HUDEP-2 (cell line): ENCODE data around the gene SLCO2B1.

Experiments used
- DNase-seq, 76 experiments: peaks; one replicate each; lab custom pipeline; 2025; ENCODE audit not compliant: unreplicated experiment in 76 of 76; lab: John Stamatoyannopoulos, UW

The SLCO2B1 gene

GRCh38 chr11:75190652-75191329, 39.9 kb downstream of the SLCO2B1 start:
- DNase-seq = no peak

GRCh38 chr11:75191330-75191717, 40.4 kb downstream of the SLCO2B1 start:
- no peak for DNase-seq

DNA sequence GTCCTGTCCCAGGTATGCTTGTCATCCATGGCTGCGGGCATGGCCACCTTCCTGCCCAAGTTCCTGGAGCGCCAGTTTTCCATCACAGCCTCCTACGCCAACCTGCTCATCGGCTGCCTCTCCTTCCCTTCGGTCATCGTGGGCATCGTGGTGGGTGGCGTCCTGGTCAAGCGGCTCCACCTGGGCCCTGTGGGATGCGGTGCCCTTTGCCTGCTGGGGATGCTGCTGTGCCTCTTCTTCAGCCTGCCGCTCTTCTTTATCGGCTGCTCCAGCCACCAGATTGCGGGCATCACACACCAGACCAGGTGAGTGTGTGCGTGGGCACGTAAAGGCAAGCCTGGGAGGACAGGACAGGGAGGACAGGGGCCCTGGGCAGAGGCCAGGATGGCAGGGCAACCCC, 42.4 kb downstream of the SLCO2B1 start:
- DNase-seq = no peak

DNA sequence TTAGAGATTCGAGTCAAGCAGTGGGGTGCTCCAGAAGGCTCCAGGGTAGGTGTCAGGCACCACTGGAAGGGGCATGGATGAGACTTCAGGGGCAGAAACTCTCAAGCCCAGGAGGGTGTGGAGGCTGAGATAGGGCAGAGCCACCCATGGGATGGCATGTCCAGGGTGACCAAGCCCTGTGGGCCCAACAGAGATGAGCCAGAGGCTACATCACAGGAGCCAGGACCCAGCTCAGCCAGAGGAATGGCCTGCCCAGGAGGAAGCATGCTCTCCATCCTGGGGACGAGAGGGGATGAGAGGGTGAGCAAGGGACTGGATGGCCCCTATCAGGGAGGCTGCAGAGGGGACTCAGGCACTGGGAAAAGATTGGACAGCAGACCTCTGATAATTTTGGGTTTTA, 42.8 kb downstream of the SLCO2B1 start:
- DNase-seq = no peak

DNA sequence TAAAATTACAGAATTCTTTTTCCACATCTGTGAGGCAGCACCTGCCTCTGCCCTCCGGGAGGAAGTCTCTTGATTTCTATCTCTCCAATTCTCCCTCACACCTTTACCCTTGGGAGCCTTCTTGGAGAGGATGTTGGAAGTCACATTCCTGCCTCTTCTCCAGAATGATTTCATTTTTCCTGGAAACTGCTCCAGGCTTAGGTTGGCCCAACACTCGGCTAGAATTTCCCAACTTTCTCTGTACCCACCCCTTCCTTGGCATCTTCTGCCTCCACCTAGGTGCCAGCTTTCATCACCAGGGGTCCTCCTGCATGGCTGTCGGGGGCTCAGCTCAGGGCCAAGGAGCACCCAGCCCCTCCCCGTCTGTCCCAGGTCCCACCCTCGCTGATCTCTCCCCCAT, 43.2 kb downstream of the SLCO2B1 start:
- no peak for DNase-seq

DNA sequence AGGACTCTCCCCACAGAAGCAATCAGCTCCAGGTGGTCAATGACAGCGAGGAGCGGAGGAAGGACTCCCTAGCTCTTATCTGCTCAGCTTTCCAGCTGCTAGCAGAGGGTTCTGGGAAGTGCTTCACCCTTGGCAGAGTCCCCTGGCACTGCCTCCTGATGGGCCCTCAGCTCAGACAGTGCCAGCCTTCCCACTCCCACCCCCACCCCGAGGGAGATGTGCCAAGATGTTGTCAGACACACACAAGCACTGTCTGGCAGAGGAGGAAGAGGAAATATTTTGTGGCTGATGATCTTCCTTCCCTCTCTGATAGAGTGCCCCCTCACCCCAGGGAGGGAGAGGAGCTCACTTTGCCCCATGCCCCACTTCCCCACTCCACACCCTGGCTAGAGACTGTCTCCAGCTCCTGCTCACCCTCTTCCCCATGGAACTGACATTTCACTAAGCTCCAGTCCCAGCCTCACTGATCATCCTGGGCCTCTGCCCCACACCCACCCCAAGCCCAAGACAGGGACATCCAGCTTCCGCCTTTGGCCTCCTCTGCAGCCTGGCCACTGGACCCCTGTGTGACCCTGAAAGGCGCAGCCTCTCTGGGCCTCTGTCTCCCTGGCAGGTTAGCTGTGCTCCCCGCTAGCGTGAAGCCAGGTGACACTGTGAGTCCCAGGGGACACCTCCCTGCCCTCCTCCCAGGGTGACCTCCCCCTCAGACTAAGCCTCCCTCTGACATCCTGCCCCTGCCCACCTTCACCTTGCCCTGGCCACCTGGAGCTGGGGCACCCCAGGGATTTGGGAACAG, 44.5 kb downstream of the SLCO2B1 start:
- DNase-seq = no peak

DNA sequence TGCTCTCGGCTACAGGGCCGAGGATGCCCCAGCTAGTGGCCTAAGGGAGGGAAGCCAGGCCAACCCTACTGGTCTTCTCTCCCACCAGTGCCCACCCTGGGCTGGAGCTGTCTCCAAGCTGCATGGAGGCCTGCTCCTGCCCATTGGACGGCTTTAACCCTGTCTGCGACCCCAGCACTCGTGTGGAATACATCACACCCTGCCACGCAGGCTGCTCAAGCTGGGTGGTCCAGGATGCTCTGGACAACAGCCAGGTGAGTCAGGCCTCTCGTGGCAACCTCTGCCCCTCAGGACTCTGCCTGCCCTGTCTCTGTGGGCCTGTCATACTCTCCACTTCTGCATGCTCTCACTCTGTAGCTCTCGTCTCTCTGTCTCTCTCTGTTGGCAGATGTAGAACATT, 45.5 kb downstream of the SLCO2B1 start:
- no peak for DNase-seq

- no peak for DNase-seq
These were observed 46.8 kb downstream of the SLCO2B1 start for GRCh38 chr11:75197512-75198277.

GRCh38 chr11:75198278-75198973, 47.5 kb downstream of the SLCO2B1 start:
- no peak for DNase-seq

- no peak for DNase-seq
These were observed 48.6 kb downstream of the SLCO2B1 start for GRCh38 chr11:75199412-75199955.

DNA sequence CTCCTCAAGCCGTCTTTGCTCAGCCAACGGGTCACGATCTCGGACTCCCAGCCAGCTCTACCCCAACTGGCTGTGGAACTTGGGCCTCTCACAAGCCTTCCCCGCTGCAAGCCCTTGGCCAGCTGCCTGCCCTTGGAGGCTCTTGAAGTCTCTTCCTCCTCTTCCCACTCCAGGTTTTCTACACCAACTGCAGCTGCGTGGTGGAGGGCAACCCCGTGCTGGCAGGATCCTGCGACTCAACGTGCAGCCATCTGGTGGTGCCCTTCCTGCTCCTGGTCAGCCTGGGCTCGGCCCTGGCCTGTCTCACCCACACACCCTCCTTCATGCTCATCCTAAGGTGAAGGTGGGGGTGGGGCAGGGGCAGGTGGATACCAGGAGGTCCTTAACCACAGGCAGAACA, 49.1 kb downstream of the SLCO2B1 start:
- no peak for DNase-seq

- no peak for DNase-seq
These were observed 49.6 kb downstream of the SLCO2B1 start for GRCh38 chr11:75200531-75200930.

GRCh38 chr11:75201771-75202170, 50.9 kb downstream of the SLCO2B1 start:
- no peak for DNase-seq

- DNase-seq = no peak
These were observed 51.3 kb downstream of the SLCO2B1 start for GRCh38 chr11:75202195-75202594.

GRCh38 chr11:75203138-75203537, 52.2 kb downstream of the SLCO2B1 start:
- DNase-seq = no peak

DNA sequence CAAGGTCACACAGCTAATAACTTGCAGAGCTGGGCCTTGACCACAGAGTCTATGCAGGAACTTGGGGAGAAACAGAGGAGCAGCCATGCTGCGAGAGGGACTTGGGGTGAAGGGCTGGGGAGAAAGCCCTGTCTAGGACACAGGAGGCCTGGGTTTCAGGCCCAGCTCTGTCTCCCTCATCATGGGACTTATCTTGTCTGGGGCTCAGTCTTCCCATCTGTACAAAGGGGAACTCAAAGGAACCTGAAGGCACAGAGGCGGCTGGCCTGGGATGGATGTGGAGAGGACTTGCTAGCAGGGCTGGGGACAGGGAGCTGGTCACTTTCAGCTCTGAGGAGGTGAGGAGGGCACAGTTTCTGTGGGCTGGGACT, 52.7 kb downstream of the SLCO2B1 start:
- DNase-seq = no peak

- no peak for DNase-seq
These were observed 53.2 kb downstream of the SLCO2B1 start for GRCh38 chr11:75204012-75204674.

DNA sequence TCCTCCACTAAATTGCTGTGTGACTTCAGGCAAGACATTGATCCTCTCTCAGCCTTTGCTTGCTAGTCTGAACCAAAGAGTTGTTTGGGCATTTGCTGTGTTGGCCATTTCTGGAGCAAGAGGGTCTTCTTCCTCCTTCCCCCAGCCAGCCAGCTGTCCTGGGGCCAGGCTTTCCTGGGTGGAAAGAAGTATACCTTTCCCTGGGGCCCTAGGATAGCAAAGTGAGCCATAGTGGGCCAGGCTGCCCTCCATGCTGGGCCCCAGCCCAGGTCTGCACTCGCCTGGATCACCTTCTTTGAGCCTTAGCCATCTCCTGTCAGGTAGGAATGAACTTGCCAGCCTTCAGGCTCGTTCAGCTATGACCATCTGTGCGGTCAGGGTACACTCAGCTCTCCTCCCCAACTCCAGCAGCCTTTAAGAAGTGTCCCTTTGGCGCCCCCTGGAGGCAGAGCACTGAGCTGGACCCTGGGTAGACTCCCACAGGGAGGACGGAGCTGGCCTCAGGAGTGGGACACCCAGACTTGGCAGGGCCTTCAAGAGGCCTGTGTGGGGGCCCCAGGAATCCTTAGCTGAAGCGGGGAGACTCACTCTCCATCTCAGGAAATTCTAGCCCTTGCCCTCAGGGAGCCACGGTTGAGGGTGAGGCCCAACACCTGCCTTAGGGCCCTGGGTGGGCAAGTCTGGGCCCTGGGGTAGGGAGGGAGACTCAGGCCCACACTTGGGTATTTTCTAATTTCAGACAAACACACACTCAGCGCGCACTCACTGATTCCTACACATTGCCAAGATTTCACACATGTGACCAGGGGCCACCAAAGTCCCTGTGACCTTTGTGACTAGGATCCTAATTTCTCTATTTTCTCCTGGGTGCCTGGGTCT, 54.0 kb downstream of the SLCO2B1 start:
- peak in 67 of 76 experiments; percentile 7 to 82 (median 59) for DNase-seq

DNA sequence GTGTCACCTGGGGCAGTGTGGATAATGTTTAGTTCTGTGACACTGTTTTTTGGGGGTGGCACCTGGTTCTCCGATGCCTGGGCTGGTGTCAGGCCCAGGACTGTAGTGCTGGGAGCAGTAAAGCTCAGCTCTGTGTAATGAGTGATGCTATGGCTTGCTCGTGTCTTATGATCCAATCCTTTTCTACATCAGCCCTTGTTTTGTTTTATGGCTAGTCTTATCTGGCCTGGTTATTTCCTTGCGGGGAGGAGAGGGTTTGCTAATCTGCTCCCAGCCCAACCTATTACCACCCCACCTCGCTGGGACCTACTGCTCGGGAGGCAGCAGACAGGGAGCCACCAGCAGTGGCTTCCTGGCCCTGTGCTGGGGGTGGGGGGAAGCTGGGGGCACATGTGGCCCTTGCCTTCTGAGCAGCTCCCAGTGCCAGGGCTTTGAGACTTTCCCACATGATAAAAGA, 54.7 kb downstream of the SLCO2B1 start:
- no peak for DNase-seq
